Fibroblast of the conjunctiva (primary cell): ENCODE results near the gene VAV3.
"Not testable (repeated sequence)": the region's sequence is repeated elsewhere in the genome, so short reads cannot be mapped to it uniquely, and the experiment has no call there.

Source experiments
- DNase-seq: peaks from one replicate; pipeline ENCODE4 v3.0.0-alpha.2; 2010; ENCODE audit warnings: low read depth

The VAV3 gene

GRCh38 chr1:107965110-107965991 lies at the start of gene VAV3:
VAV3 (minus strand) TSS chr1:107965180; CDS start chr1:107964869, 311 bp downstream.
- peak; percentile 33 for DNase-seq

GRCh38 chr1:108012553-108012952 lies 47.6 kb upstream of the VAV3 start:
- DNase-seq = no peak

- no peak for DNase-seq
These were observed 46.3 kb upstream of the VAV3 start for GRCh38 chr1:108011295-108011694.

- no peak for DNase-seq
These were observed 45.6 kb upstream of the VAV3 start for GRCh38 chr1:108010581-108010980.

GRCh38 chr1:108009603-108010195 lies 44.7 kb upstream of the VAV3 start:
- DNase-seq = no peak

GRCh38 chr1:108007531-108007930 lies 42.6 kb upstream of the VAV3 start:
- DNase-seq = no peak

GRCh38 chr1:108007070-108007469 lies 42.1 kb upstream of the VAV3 start:
- DNase-seq = no peak

- not testable (repeated sequence) for DNase-seq
These were observed 39.9 kb upstream of the VAV3 start for GRCh38 chr1:108004919-108005318.

- DNase-seq = peak; percentile 93
These were observed 35.7 kb upstream of the VAV3 start for GRCh38 chr1:108000620-108001111.

GRCh38 chr1:108000184-108000583 lies 35.2 kb upstream of the VAV3 start:
- DNase-seq = no peak

GRCh38 chr1:107997866-107998265 lies 32.9 kb upstream of the VAV3 start:
- DNase-seq = no peak

GRCh38 chr1:107993920-107994319 lies 28.9 kb upstream of the VAV3 start:
- DNase-seq = no peak

GRCh38 chr1:107992347-107992746 lies 27.4 kb upstream of the VAV3 start:
- no peak for DNase-seq

- peak; percentile 22 for DNase-seq
These were observed 26.5 kb upstream of the VAV3 start for GRCh38 chr1:107991371-107992066.

GRCh38 chr1:107990606-107991005 lies 25.6 kb upstream of the VAV3 start:
- no peak for DNase-seq

GRCh38 chr1:107981277-107981676 lies 16.3 kb upstream of the VAV3 start:
- no peak for DNase-seq

GRCh38 chr1:107979926-107980325 lies 14.9 kb upstream of the VAV3 start:
- DNase-seq = no peak

GRCh38 chr1:107979088-107979487 lies 14.1 kb upstream of the VAV3 start:
- DNase-seq = no peak

- DNase-seq = no peak
These were observed 11.9 kb upstream of the VAV3 start for GRCh38 chr1:107976836-107977235.

GRCh38 chr1:107976431-107976830 lies 11.5 kb upstream of the VAV3 start:
- no peak for DNase-seq

GRCh38 chr1:107975851-107976250 lies 10.9 kb upstream of the VAV3 start:
- DNase-seq = no peak

GRCh38 chr1:107974090-107974489 lies 9.1 kb upstream of the VAV3 start:
- no peak for DNase-seq
